GM18498 (cell line): ENCODE data around the gene BPIFA3.

Experiments
- ATAC-seq: cut with Tn5 transposase; IDR thresholded peaks from one replicate; pipeline ENCODE4 v1.9.1; 2021; ENCODE audit warnings: mild to moderate bottlenecking, moderate library complexity; ENCODE audit not compliant: unreplicated experiment

The BPIFA3 gene

GRCh38 chr20:33211817-33212424, 5.2 kb upstream of the BPIFA3 start:
- no peak for ATAC-seq

GRCh38 chr20:33224399-33224798, 7.2 kb downstream of the BPIFA3 start:
- ATAC-seq: no peak

- ATAC-seq: no peak
Observed at GRCh38 chr20:33229843-33230242, 12.7 kb downstream of the BPIFA3 start.

GRCh38 chr20:33231237-33231636, 14.1 kb downstream of the BPIFA3 start:
- no peak for ATAC-seq

- no peak for ATAC-seq
Observed at GRCh38 chr20:33232486-33233072, 15.4 kb downstream of the BPIFA3 start.

GRCh38 chr20:33233129-33233774, 16.1 kb downstream of the BPIFA3 start:
- no peak for ATAC-seq

- ATAC-seq: no peak
Observed at GRCh38 chr20:33234050-33234449, 16.9 kb downstream of the BPIFA3 start.

GRCh38 chr20:33235696-33236095, 18.5 kb downstream of the BPIFA3 start, which contains the start of gene BPIFA1:
Gene BPIFA1, plus strand, starts transcription at chr20:33235996. Its CDS starts 1,716 bp downstream, at chr20:33237712.
- ATAC-seq: no peak

GRCh38 chr20:33236351-33236750, 19.2 kb downstream of the BPIFA3 start:
- no peak for ATAC-seq

- ATAC-seq: no peak
Observed at GRCh38 chr20:33237989-33238388, 20.8 kb downstream of the BPIFA3 start.

GRCh38 chr20:33239418-33239817, 22.3 kb downstream of the BPIFA3 start:
- ATAC-seq: no peak

GRCh38 chr20:33239979-33240736, 23.0 kb downstream of the BPIFA3 start:
- ATAC-seq: no peak

GRCh38 chr20:33240923-33241322, 23.8 kb downstream of the BPIFA3 start:
- ATAC-seq: no peak

- no peak for ATAC-seq
Observed at GRCh38 chr20:33242319-33243100, 25.4 kb downstream of the BPIFA3 start.

- no peak for ATAC-seq
Observed at GRCh38 chr20:33246077-33246476, 28.9 kb downstream of the BPIFA3 start.

GRCh38 chr20:33249456-33249855, 32.3 kb downstream of the BPIFA3 start:
- no peak for ATAC-seq

GRCh38 chr20:33250666-33251065, 33.5 kb downstream of the BPIFA3 start:
- ATAC-seq: no peak

- no peak for ATAC-seq
Observed at GRCh38 chr20:33251496-33251895, 34.3 kb downstream of the BPIFA3 start.

- ATAC-seq: no peak
Observed at GRCh38 chr20:33252460-33252859, 35.3 kb downstream of the BPIFA3 start.

- no peak for ATAC-seq
Observed at GRCh38 chr20:33255005-33255404, 37.9 kb downstream of the BPIFA3 start.

GRCh38 chr20:33257237-33257636, 40.1 kb downstream of the BPIFA3 start:
- no peak for ATAC-seq
